Embryonic facial prominence (tissue), 1 donor: ENCODE measurements around the gene BRD3.
"Not testable (repeated sequence)": the region's sequence is repeated elsewhere in the genome, so short reads cannot be mapped to it uniquely, and the experiment has no call there.

Experiments
- DNase-seq: peaks from one replicate; pipeline ENCODE4 v3.0.0-alpha.2; 2016; ENCODE audit errors: extremely low spot score

The BRD3 gene

DNA sequence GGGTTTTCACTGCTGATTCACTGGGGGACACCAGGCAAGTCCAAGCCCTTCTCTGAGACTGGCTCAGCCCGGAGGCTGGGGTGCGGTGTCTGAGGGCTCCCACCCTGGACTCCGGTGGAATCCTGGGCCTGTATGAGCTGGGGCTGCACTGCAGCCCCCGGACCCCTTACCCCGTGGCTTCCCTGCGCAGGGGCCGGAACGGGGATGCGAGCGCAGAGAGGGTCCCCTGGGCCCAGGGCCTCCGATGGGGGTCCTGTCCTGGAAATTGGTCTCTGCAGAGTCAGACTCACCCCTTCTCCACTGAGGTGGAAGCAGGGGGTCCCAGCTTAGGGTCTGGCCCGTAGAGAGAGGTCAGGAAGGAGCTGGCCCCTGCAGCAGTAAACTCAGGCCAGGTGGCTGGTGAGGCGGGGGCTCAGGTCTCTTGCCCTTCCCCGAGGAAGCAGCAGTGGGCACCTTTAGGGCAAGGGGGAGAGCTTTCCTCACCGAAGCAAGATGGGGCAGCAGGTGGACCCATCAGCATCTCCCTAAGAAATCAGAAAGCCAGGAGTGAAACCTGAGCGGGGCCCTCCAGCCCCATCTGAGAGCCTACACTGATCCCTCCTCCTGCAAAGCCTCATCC is 74.1 kb downstream of the BRD3 start:
- DNase-seq = no peak

- no peak for DNase-seq
Measured at GRCh38 chr9:133992780-133993634, 74.8 kb downstream of the BRD3 start.

GRCh38 chr9:133991964-133992779 is 75.7 kb downstream of the BRD3 start, which contains the start of gene VAV2:
Gene VAV2 (minus strand): TSS chr9:133992324. CDS start chr9:133992278, 46 bp downstream.
- no peak for DNase-seq

DNA sequence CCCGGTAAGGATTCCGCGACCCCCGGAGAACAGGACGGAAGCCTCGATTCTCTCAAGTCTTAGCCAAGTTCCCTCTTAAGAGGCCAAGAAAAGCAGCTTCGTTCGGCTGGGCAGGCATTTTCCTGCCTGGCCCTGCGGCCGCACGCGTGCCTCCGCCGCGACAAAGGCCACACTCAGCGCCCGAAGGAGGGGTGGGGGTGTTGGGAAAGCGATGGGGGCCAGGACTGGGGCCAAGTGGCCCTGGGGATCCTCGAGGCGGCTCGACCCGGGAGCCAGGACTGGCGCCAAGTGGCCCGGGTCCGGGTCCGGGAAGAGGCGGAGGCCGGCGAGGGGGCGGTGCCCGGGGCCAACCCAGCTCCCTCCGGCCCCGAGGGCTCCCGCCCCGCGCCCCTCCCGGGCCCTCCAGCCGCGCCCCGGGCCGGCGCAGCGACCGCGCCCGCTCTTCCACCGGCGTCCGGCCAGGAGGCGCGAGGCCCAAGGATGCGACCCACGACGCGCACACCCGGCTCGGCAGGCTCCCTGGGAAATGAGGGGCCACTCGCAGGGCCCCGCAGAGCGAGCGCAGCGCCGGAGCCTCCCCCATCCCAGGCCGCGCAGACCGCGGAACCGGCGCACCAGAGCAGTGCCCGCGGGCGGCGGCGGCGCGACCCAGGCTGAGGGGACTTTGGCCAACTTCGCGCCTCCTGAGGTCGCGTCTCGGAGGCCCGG is 76.5 kb downstream of the BRD3 start:
- no peak for DNase-seq

- no peak for DNase-seq
Measured at GRCh38 chr9:133990366-133991213, 77.2 kb downstream of the BRD3 start.

DNA sequence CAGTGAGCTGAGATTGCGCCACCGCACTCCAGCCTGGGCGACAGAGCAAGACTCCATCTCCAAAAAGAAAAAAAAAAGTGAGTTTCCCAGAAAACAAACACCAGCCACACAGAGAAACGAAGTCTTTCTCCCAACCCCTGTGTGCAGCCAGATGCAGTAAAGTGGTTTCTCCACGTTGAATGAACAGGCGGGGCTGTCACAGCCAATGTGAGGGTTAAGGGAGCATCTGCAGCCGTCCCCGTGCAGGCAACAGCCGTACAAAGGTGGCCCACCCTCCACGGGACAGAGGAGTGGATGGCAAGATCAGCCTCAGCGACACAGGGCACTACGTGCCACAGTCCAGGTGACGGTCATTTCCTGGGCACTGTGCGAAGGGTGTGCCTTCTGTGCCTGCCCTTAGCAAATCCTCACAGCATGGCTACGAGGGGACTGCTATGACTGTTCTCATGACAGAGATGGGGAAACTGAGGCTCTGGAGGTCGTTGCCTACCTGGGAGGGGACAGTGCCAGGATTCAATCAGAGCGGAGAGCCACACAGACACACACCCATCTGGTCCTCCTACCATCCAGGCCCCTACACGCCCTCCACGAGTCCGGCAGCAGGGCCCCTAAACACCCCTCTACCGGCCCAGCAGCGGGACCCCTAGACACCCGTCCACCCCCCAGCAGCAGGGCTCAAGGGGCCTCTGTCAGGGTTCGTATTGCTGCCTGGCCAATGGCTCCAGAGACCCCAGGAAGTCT is 78.0 kb downstream of the BRD3 start:
- no peak for DNase-seq

DNA sequence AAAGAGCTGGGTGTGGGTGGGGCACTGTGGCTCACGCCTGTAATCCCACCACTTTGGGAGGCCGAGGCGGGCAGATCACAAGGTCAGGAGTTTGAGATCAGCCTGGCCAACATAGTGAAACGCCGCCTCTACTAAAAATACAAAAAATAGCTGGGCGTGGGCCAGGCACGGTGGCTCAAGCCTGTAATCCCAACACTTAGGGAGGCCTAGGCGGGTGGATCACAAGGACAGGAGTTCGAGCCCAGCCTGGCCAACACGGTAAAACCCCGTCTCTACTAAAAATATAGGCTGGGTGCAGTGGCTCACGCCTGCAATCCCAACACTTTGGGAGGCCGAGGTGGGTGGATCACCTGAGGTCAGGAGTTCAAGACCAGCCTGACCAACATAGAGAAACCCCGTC is 79.1 kb downstream of the BRD3 start:
- not testable (repeated sequence) for DNase-seq

- no peak for DNase-seq
Measured at GRCh38 chr9:133987946-133988665, 79.7 kb downstream of the BRD3 start.

DNA sequence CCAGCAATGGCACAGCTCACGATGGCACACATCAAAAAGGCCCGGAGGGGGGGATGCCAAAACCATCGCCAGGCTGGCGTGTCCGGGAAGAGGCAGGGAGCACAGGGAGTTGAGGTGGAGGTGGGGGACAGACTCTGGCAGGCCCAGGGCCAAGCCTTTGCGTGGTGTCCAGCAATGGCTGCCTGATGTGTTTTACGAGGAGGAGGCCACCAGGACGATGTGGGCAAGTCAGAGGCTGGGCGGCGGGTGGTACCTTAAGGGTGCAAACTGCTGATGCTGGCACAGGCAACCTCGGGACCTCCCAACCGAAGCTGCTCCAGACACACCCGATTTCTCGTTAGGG is 80.4 kb downstream of the BRD3 start:
- no peak for DNase-seq

GRCh38 chr9:133986774-133987445 is 80.9 kb downstream of the BRD3 start:
- DNase-seq = no peak

- DNase-seq = no peak
Measured at GRCh38 chr9:133986061-133986460, 81.8 kb downstream of the BRD3 start.

GRCh38 chr9:133982971-133983720 is 84.7 kb downstream of the BRD3 start:
- DNase-seq = no peak

DNA sequence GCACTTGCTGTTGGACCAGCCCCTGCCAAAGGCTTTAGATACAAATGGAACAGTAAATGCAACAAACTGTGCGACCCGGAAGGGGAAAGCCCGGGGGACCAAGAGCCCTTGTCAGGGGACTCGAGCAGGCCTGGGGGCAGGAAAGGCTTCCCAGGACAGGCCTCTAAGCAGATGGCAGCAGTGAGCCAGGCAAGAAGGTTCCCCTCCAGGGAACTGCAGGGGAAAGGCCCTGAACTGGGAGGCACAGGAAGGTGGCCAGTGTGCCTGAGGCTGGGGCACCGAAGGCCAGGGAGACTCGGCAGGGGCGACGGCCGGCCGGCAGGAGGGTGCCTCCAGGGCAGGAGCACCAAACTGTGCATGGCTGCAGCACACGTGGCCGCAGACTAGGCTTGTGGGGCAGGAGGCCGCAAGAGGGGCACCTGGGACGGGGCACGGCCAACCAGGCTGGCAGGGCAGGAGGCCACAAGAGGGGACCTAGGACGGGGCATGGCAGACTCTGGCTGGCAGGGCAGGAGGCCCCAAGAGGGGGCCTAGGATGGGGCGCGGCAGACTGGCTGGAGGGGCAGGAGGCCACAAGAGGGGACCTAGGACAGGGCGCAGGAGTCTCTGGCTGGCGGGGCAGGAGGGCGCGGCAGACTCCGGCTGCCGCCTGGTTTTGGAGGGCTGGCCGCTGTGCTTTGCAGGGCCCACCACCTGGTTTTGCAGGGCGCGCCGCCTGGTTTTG is 85.7 kb downstream of the BRD3 start:
- DNase-seq = no peak

DNA sequence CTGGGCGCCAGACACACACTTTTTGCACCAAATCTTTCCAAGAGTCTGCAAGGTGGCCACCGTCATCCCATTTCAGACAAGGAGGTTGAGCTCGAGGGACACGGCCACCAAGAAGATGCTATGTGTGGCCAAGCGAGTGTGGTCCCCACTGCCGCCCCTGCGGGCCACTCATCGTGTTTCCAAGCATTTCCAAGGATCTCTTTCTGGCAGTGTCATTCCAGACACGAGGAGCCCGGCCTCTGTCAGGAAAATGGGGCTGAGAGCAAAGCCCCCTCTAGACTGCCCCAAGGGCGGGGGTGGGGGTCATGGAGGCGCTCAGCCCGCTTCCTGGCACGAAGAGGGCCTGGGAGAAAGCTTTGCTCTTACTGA is 86.3 kb downstream of the BRD3 start:
- DNase-seq = no peak

DNA sequence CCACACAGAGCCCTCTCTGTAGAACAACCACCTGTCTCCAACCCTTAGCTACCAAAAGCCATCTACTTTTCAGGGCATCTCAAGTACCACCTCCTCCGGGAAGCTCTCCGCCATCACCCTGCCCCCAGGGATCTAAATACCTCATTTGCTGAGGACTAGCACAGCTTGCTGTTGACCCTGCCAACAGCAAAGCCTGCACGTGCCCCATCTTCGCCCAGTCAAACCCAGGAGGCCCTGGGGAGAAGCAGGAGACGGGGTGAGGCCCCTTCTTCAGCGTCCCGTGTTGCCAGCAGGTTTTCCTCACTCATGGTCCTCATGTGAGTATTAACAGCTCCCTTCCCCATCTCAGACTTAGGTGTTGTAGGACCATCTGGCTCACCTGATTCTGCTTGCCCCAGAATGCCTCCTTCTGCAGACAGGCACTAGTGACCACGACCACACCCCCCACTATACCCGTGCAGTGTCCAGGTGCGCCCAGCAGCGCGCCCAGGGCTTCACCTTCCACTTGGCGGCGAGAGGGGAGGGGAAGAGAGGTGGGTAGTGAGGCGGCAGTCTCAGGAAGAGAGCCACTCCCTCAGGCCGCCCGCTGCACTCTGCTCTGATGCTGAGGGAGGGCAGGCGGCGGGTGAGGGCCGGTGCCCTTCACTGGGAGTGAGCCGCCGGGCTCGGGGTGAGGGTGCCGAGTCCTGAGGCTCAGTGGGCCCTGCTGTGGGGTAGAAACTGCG is 86.8 kb downstream of the BRD3 start:
- DNase-seq = no peak
